Left ventricle myocardium inferior (tissue), 1 donor: ENCODE measurements around the gene UGT2A1. TPM values are rescaled to one million over a fixed set of nuclear protein-coding genes. Genes with fewer than 3 reads are reported as not detected.

Experiments used
- DNase-seq: peaks from one replicate; pipeline ENCODE4 v3.0.0-alpha.2; 2020
- H3K27ac ChIP-seq: fragments of 200-600 bp; replicated peaks from 2 replicates; pipeline ENCODE4 v1.8.0; 2021
- H3K27me3 ChIP-seq: fragments of 200-600 bp; 2 replicates; pipeline ENCODE4 v1.8.0; 2021; ENCODE audit warnings: low read depth
- H3K36me3 ChIP-seq: fragments of 200-600 bp; 2 replicates; pipeline ENCODE4 v1.8.0; 2021
- H3K4me1 ChIP-seq: fragments of 200-600 bp; 2 replicates; pipeline ENCODE4 v1.8.0; 2021
- H3K4me3 ChIP-seq: fragments of 200-600 bp; 2 replicates; pipeline ENCODE4 v1.8.0; 2021; ENCODE audit warnings: mild to moderate bottlenecking, moderate library complexity
- H3K9me3 ChIP-seq: fragments of 200-600 bp; replicated peaks from 2 replicates; pipeline ENCODE4 v1.8.0; 2021
- CTCF ChIP-seq: fragments of 200-600 bp; IDR thresholded peaks from 2 replicates; pipeline ENCODE4 v1.8.0; 2021; ENCODE audit warnings: antibody characterized with exemption, mild to moderate bottlenecking, borderline replicate concordance
- intact Hi-C: fragments of 100-400 bp; cut with micrococcal nuclease; formaldehyde crosslinking; loops from one replicate; pipeline ENCODE4 v1.11.0; 2022
- total RNA-seq: library from RNA; stranded (reverse); fragmentation: NEBNext Ultra II Directional; extraction: Animal tissue kit (Norgen Biotek cat#: 25700); gene quantifications from one replicate; pipeline ENCODE4 v1.2.1, GENCODE V29; 2021
- donor health status: DM: no; HTN: yes; CAD: no; lungs with severe emphysema.

UGT2A1 gene
- total RNA-seq, 1 donor from 2014 or later: not detected

GRCh38 chr4:69594382-69594781 lies 58.7 kb downstream of the UGT2A1 start:
- Histone ChIP-seq H3K27ac (no peak overlapping the region), H3K4me1 (no peaks in the 10 kb centered on the region), H3K27me3 (no peaks in the 10 kb centered on the region), H3K36me3 (no peaks in the 10 kb centered on the region), H3K9me3 (no peaks in the 10 kb centered on the region), H3K4me3 (no peak overlapping the region)
- intact Hi-C loops: no loop called here
- DNase-seq: no peak
- TF ChIP-seq CTCF: no peak

GRCh38 chr4:69591364-69591763 lies 61.7 kb downstream of the UGT2A1 start:
- Histone ChIP-seq H3K36me3 (no peaks in the 10 kb centered on the region), H3K27me3 (no peaks in the 10 kb centered on the region), H3K4me1 (no peaks in the 10 kb centered on the region), H3K9me3 (peaks cover 7% of the 10 kb centered on the region), H3K4me3 (no peak overlapping the region), H3K27ac (no peak overlapping the region)
- no peak for TF ChIP-seq CTCF
- DNase-seq: no peak
- intact Hi-C loops: no loop called here

- Histone ChIP-seq H3K4me1 (no peaks in the 10 kb centered on the region), H3K27me3 (no peaks in the 10 kb centered on the region), H3K36me3 (no peaks in the 10 kb centered on the region), H3K4me3 (no peak overlapping the region), H3K9me3 (peaks cover 7% of the 10 kb centered on the region), H3K27ac (no peak overlapping the region)
- intact Hi-C loops: no loop called here
- no peak for DNase-seq
- no peak for TF ChIP-seq CTCF
Measured at GRCh38 chr4:69589884-69590283, 63.2 kb downstream of the UGT2A1 start.

- no peaks in the 10 kb centered on the region for H3K36me3 ChIP-seq
- no peak overlapping the region for H3K27ac ChIP-seq
- TF ChIP-seq CTCF: no peak
- H3K4me1 ChIP-seq: no peaks in the 10 kb centered on the region
- H3K9me3 ChIP-seq: peaks cover 7% of the 10 kb centered on the region
- intact Hi-C loops: no loop called here
- no peak overlapping the region for H3K4me3 ChIP-seq
- no peaks in the 10 kb centered on the region for H3K27me3 ChIP-seq
- no peak for DNase-seq
Measured at GRCh38 chr4:69584135-69584534, 68.9 kb downstream of the UGT2A1 start.

GRCh38 chr4:69583543-69583942 lies 69.5 kb downstream of the UGT2A1 start:
- H3K4me3 ChIP-seq: no peak overlapping the region
- no peak overlapping the region for H3K27ac ChIP-seq
- intact Hi-C loops: no loop called here
- no peaks in the 10 kb centered on the region for H3K27me3 ChIP-seq
- no peaks in the 10 kb centered on the region for H3K4me1 ChIP-seq
- no peak for DNase-seq
- no peak for TF ChIP-seq CTCF
- no peaks in the 10 kb centered on the region for H3K36me3 ChIP-seq
- peaks cover 7% of the 10 kb centered on the region for H3K9me3 ChIP-seq

- Histone ChIP-seq H3K36me3 (no peaks in the 10 kb centered on the region), H3K4me1 (no peaks in the 10 kb centered on the region), H3K4me3 (no peak overlapping the region), H3K27ac (no peak overlapping the region), H3K27me3 (no peaks in the 10 kb centered on the region), H3K9me3 (peaks cover 25% of the 10 kb centered on the region)
- intact Hi-C loops: no loop called here
- no peak for TF ChIP-seq CTCF
- no peak for DNase-seq
Measured at GRCh38 chr4:69577245-69577644, 75.8 kb downstream of the UGT2A1 start.
